Measurements from ENCODE around the gene TDO2.

Gene TDO2

DNA sequence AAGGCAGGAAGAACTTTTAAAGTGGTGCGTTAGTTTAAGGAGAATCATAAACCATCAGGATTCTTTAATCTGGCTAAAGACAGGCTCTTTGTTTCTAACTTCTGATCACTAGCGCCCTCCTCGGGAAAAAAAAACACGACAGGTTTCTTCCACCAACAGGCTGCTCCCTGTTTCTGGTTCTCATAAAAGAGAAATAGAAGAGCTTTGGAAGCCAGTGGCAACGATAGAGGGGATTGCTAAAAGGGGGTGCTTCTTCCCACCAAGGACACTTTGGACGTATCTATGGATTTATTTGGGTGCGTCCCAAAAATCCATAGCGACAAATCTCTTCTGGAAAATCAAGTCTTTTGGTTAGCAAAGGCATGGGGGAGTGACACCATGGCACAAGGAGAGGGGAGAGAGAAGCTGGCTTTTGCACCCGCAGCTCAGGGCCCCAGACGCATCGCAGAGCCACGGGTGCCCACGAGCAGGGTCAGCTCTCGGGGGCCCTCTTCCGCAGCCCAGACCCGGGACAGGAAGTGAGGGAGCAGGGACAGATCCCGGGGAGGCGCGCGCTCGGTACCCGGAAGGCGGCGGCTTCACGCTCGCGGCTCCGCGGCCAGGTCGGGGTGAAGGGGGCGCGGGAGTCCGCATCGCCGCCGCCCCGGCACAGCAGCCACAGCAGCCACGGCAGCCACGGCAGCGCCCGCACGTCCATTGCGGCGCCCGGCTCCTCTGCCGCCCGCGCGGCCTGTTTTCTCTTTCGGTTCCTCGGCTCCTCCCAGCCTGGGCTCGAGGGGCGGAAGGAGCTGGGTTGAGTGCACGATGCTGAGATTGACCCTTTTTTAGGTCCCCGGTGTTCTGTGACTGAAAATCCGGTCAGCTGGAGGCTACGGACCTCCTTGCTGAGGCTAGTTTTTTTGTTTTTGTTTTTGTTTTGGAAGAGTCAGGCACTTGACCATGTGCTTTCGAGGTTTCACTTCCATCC lies 49.9 kb downstream of the TDO2 start, which contains the start of gene CTSO:
TSS of gene CTSO (minus strand) at position 716 of the 967 bp plus-strand sequence. CDS start at position 697, 19 bp downstream.
- DNase-seq (ENCODE audit: low spot score) = peak; percentile 17

DNA sequence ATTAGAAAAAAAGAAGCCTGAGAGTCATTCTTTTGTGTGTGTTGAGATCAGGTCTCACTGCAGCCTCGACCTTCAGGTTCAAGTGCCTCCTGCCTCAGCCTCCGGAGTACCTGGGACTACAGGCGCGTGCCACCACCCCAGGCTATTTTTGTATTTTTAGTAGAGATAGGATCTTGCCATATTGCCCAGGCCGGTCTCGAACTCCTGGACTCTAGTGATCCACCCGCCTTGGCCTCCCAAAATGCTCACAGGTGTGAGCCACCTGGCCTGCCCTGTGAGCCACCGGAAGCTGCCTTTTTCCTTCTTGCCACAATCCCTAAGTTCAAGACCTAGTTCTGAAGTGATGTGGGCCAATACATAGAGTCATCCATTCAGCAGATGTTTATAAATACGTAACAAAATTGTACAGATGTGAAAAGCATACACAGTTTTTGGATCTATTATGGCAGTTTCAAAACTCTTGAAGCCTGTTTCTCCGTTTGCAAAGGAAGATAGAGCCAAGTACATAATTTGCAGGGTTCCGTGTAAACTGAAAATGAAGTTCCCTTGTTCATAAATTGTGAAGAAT lies 50.7 kb downstream of the TDO2 start:
- DNase-seq (ENCODE audit: low spot score) = no peak

DNA sequence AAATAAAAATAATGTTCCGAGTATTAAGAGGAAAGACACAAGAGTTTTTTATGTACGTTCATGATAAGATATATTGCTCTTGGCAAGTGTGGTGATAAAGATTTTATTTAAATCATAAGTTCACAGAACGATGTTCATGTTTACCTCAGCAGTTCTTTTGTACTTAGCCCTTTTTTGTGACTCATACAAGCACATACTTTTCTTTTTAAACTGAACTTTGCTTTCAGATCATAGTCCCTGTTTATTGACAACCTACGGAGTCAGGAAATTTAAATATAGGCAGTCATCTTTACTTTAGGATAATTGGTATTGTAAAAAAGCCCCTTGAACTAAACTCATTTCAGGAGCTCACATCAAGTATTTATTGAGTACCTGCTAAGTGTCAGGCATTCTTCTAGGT lies 51.4 kb downstream of the TDO2 start:
- DNase-seq (ENCODE audit: low spot score) = no peak

DNA sequence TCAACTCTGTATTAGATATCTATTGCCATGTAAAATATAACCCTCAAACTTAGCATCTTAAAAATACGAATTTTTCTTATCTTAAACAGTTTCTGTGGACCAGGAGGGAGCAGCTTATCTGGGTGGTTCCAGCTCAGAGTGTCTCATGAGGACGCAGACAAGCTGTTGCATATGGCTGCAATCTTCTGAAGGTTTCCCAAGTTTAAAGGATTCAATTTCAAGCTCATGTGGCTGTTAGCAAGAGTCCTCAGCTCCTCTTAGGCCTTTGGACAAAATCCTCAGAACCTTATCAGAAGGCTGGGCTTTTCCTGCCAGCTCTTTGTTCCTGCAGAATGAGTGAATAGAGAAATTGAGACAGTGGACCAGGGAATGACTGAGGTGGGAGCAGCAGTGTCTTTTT lies 53.0 kb downstream of the TDO2 start:
- no peak for DNase-seq (ENCODE audit: low spot score)

DNA sequence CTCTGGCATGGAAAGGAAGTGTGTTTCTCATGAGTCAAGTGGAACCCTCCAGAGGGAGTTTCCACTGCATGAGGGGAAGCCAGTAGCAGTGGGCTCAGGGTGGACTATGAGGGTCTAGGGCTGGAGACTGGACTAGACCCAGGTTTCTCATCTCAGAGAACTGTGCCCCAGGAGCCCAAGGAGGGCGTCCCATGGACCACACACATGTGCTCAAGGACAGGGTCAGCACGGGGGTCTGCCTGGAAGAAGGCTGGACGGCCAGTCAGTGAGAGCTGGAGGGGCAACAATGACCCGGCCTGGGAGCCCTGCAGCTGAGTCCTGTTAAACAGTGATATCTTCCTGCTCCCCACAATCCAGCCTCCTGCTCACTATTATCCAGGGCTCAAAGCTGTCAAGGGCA lies 55.9 kb downstream of the TDO2 start:
- DNase-seq (ENCODE audit: low spot score) = no peak

DNA sequence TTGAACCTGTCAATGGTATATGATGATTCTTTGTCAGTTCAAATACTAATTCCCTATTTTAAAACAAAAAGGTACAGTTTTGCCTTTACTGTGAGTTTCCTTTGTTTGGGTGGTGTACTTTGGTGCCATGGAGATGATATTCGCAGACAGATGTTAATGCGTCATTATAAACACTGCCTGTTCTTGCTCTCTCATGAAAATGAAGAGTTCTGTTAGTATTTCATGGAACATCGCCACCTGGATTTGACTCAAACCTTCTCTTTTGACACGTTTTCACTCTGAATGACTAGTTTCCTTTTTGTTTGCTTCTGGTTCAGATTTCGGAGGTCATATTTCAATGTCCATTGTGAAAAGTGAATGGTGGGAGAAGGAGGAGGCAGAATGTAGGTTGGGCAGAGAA lies 57.0 kb downstream of the TDO2 start:
- DNase-seq (ENCODE audit: low spot score) = no peak

DNA sequence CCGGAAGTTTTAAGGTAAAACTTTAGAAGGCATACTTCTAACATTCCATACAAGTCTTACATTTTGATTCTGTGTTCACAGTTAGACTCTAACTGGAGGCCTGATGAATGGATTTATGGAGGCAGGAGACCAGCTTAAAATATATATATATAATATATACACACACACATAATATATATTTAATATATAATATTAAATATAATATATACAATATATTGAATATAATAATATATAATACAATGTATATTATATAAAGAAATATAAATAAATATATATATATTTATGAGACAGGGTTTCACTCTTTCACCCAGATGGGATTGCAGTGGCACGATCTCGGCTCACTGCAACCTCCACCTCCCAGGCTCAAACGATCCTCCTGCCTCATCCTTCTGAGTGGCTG lies 58.1 kb downstream of the TDO2 start:
- DNase-seq (ENCODE audit: low spot score) = no peak

DNA sequence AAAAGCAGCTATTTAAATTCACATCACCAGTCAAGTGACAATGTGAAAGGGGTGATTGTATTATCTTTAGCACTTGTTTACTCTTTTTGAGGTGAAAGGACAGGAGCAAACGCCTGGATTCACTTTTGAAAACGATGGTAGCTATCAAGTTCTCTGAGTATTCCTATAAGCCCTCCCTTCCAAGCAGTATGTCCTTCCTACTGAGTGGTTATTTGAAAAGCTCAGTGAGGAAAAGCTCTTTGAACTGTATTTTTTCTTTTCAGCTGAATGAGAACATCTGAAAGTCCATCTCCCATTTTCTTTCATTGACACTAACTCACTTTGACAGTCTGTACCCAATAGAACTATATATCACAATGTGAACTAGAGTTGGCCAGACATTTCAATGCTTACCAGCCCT lies 59.3 kb downstream of the TDO2 start:
- DNase-seq (ENCODE audit: low spot score) = no peak

DNA sequence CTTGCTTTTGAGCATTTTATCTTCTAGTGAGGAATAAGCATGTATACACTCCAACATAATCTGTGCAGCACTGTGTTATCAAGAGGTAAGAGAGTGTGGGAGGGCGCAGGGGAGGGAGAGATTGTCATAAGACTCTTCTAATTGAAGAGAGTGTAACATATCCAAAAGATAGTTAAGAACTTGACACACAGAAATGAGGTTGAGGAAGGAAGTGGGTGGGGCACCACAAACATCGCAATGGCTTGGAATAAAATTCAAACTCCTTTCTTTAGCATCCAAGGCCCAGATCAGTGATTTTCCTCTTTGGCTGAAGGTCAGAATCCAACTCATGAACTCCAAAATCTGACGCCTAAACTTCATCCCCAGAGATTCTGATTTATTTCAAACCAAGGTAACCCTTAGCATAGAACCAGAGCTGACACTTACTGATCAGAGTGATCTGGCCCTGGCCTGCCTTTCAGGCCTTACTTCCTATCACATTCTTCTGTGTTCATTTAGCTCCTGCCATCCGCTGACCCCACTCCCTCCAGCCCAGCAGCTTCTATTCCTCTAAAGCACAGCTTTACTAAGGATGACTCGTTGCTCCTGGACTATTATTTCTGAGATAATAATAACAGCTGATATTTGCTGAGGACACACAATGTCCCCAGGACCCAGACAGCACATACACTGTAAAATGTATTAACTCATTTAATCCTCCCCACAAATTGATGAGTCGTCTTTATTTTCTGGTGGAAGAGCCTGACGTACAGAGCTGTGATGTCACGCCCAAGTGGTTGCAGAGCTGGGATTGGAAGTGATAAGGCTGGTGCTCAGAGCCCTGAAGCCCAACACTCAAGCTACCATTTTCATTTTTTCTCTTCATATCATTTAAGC lies 60.8 kb downstream of the TDO2 start:
- no peak for DNase-seq (ENCODE audit: low spot score)

DNA sequence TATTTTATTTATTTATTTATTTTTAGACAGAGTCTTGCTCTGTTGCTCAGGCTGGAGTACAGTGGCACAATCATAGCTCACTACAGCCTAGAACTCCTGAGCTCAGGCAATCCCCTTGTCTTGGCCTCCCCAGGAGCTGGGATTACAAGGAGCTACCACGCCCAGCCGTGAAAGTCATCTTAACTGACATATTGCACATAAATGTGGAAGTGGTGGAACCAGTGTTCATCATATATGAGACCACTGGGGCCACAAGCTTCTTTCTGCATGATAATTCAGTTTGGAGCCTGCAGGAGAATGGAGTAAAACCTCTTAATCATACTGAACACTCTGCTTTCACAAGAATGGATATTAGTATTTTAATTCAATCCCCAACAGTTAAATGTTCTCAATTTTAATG lies 62.7 kb downstream of the TDO2 start:
- no peak for DNase-seq (ENCODE audit: low spot score)

DNA sequence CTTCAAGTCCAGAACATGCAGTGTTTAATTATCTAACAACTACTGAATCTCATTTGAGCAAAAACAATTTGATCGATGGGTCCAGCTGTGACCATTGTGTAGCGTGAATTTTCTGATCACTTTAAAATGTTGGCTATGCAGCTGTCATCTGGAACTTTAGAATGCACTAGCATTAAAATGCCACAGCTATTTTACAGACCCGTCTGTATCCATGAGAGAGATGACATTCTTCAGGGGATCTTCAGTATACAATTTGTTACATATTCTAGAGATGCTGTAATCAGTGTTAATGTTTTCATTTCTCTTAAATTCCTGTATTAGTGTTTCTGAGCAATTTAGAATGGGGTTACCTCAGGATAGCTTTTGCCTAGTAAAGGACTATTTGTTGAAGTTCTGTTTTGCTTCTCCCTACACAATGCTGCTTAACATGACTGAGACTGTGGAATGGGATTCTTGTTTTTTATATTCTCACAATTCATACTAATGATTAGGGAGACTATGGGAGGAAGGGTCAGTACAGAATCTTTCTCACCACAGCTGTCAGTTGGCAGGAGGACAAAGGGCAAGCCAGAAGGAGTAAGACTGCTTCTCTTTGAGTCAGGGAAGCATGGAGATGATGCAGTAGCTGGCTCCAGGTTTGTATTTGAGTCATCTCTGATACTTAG lies 63.4 kb downstream of the TDO2 start:
- DNase-seq (ENCODE audit: low spot score) = no peak

Measured in SK-N-DZ (cell line).